Measurements from ENCODE around the gene RHOH. TPM values are rescaled to one million over a fixed set of nuclear protein-coding genes. Genes with fewer than 3 reads are reported as not detected.

The RHOH gene
- total RNA-seq, 1 experiment from 2014 or later = not detected

DNA sequence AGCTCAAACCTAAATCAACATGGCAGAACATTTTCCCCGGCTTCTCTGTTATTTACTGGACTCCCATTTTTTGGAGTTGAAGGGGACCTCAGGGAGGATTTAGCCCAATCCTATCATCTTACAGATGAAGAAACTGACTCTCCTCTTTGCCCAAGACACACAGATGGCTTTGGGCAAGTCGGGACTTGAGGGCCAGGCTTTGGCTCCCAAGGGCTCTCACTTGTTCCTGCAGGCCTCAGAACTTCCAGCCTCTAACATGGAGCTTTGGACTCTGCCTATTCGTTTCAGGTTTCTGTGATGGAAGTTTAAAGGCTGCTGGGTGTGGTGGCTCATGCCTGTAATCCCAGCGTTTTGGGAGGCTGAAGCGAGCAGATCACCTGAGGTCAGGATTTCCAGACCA lies 59.5 kb downstream of the RHOH start:
- intact Hi-C loops (cut with micrococcal nuclease) = loop anchor here (5.0 kb wide), 1 partner anchor 74 kb away; no protein-coding TSS in a partner anchor
- Mint-ChIP-seq H3K27me3 (ENCODE audit: insufficient read depth, unreplicated experiment) (no peaks in the 10 kb centered on the region), H3K9me3 (ENCODE audit: unreplicated experiment) (no peaks in the 10 kb centered on the region), H3K27ac (ENCODE audit: low read depth, unreplicated experiment) (peak overlapping the region; percentile 86), H3K36me3 (ENCODE audit: insufficient read depth, unreplicated experiment) (peaks cover 6% of the 10 kb centered on the region), H3K4me1 (ENCODE audit: insufficient read depth, unreplicated experiment) (peaks cover 37% of the 10 kb centered on the region), H3K4me3 (ENCODE audit: unreplicated experiment) (no peak overlapping the region)
- ChIA-PET CTCF (interaction anchor here (0.7 to 1.3 kb wide), 3 partner anchors 44 to 53 kb away, joined by 3 to 4 read pairs (median 3); no protein-coding TSS in a partner anchor), POLR2A (interaction anchor here (0.6 to 3.0 kb wide), 12 partner anchors 15 to 303 kb away, joined by 3 to 23 read pairs (median 4); partner anchors contain the start of gene N4BP2)
- TF ChIP-seq, protein P1, sequence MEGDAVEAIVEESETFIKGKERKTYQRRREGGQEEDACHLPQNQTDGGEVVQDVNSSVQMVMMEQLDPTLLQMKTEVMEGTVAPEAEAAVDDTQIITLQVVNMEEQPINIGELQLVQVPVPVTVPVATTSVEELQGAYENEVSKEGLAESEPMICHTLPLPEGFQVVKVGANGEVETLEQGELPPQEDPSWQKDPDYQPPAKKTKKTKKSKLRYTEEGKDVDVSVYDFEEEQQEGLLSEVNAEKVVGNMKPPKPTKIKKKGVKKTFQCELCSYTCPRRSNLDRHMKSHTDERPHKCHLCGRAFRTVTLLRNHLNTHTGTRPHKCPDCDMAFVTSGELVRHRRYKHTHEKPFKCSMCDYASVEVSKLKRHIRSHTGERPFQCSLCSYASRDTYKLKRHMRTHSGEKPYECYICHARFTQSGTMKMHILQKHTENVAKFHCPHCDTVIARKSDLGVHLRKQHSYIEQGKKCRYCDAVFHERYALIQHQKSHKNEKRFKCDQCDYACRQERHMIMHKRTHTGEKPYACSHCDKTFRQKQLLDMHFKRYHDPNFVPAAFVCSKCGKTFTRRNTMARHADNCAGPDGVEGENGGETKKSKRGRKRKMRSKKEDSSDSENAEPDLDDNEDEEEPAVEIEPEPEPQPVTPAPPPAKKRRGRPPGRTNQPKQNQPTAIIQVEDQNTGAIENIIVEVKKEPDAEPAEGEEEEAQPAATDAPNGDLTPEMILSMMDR (IDR thresholded peaks at IDR 0.05; ENCODE audit: unreplicated experiment) = no peak
- BruUV-seq (replicated peaks) = no TSS peak
- peak; percentile 92 for DNase-seq (ENCODE audit: unreplicated experiment)

DNA sequence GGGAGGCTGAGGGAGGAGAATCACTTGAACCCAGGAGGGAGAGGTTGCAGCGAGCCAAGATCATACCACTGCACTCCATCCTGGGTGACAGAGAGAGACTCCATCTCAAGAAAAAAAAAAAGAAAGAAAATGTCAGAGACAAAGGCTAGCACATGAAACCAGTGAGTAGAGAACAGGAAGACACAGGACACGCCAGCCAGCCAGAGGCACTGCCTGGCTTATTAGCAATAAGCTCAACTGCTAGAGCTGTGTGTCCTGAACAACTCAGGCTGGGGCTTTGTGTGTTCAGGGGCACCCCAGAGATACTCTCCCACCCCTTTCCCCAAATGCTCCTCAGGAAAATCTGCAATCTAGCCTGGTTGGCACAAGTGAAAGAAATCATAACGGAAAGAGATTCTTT lies 60.0 kb downstream of the RHOH start:
- H3K36me3 Mint-ChIP-seq (ENCODE audit: insufficient read depth, unreplicated experiment) = peaks cover 6% of the 10 kb centered on the region
- H3K4me1 Mint-ChIP-seq (ENCODE audit: insufficient read depth, unreplicated experiment) = peaks cover 33% of the 10 kb centered on the region
- ChIA-PET POLR2A (interaction anchor here (0.6 to 3.0 kb wide), 8 partner anchors 16 to 304 kb away, joined by 3 to 23 read pairs (median 3); no protein-coding TSS in a partner anchor), CTCF (interaction anchor here (1.0 to 1.4 kb wide), 4 partner anchors 44 to 107 kb away, joined by 3 to 4 read pairs (median 3); no protein-coding TSS in a partner anchor)
- H3K27ac Mint-ChIP-seq (ENCODE audit: low read depth, unreplicated experiment) = peak overlapping the region; percentile 86
- intact Hi-C loops (cut with micrococcal nuclease) = loop anchor here (5.0 kb wide), 1 partner anchor 75 kb away; no protein-coding TSS in a partner anchor
- TF ChIP-seq, protein P1 (IDR thresholded peaks at IDR 0.05; ENCODE audit: unreplicated experiment) = no peak
- H3K9me3 Mint-ChIP-seq (ENCODE audit: unreplicated experiment) = no peaks in the 10 kb centered on the region
- DNase-seq (ENCODE audit: unreplicated experiment) = no peak
- no peak overlapping the region for H3K4me3 Mint-ChIP-seq (ENCODE audit: unreplicated experiment)
- BruUV-seq (replicated peaks) = no TSS peak
- no peaks in the 10 kb centered on the region for H3K27me3 Mint-ChIP-seq (ENCODE audit: insufficient read depth, unreplicated experiment)

DNA sequence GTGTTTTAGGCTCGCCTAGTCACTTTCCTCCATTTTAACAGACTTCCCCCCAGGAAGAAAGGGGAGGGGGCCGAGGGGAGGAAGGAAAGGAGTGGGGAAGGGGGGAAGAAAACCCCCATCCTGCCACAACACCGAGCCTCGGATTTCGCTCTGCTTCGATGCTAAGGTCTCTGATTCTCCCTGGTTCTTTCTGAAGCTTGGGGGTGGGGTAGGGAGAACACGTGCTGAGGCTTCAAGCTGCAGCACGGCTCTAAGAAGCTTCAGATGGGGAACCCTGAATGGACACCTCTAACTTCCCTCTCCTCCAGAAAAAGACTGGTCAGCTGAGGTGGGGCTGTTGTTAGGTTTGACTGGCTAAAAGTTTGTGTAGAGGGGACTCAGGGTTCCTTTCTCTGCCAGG lies 61.8 kb downstream of the RHOH start:
- H3K27ac Mint-ChIP-seq (ENCODE audit: low read depth, unreplicated experiment) = peak overlapping the region; percentile 23
- CTCF ChIA-PET = interaction anchor here (0.6 kb wide), 1 partner anchor 51 kb away, joined by 3 read pairs; no protein-coding TSS in a partner anchor
- intact Hi-C loops (cut with micrococcal nuclease) = loop anchor here (5.0 kb wide), 1 partner anchor 76 kb away; no protein-coding TSS in a partner anchor

More for the DNA sequence above, 61.8 kb downstream of the RHOH start:
- no peaks in the 10 kb centered on the region for H3K27me3 Mint-ChIP-seq (ENCODE audit: insufficient read depth, unreplicated experiment)
- no peak for DNase-seq (ENCODE audit: unreplicated experiment)
- peaks cover 6% of the 10 kb centered on the region for H3K36me3 Mint-ChIP-seq (ENCODE audit: insufficient read depth, unreplicated experiment)
- peaks cover 30% of the 10 kb centered on the region for H3K4me1 Mint-ChIP-seq (ENCODE audit: insufficient read depth, unreplicated experiment)
- TF ChIP-seq, protein P1 (IDR thresholded peaks at IDR 0.05; ENCODE audit: unreplicated experiment) = no peak
- H3K9me3 Mint-ChIP-seq (ENCODE audit: unreplicated experiment) = no peaks in the 10 kb centered on the region
- POLR2A ChIA-PET = interaction anchor here (1.0 kb wide), 1 partner anchor 75 kb away, joined by 3 read pairs; no protein-coding TSS in a partner anchor
- BruUV-seq (replicated peaks) = no TSS peak
- no peak overlapping the region for H3K4me3 Mint-ChIP-seq (ENCODE audit: unreplicated experiment)

Data from MCF 10A (cell line).